CD4-positive, alpha-beta T cell treated with Interleukin-6 for 4 hours (primary cell): ENCODE data around the gene MDK.
A peak's percentile ranks its signal among the peaks of the same experiment; 100 is the strongest.

Experiments
- DNase-seq: peaks from one replicate; pipeline ENCODE4 v3.0.0-alpha.2; 2020; ENCODE audit warnings: mixed read lengths

Gene MDK

DNA sequence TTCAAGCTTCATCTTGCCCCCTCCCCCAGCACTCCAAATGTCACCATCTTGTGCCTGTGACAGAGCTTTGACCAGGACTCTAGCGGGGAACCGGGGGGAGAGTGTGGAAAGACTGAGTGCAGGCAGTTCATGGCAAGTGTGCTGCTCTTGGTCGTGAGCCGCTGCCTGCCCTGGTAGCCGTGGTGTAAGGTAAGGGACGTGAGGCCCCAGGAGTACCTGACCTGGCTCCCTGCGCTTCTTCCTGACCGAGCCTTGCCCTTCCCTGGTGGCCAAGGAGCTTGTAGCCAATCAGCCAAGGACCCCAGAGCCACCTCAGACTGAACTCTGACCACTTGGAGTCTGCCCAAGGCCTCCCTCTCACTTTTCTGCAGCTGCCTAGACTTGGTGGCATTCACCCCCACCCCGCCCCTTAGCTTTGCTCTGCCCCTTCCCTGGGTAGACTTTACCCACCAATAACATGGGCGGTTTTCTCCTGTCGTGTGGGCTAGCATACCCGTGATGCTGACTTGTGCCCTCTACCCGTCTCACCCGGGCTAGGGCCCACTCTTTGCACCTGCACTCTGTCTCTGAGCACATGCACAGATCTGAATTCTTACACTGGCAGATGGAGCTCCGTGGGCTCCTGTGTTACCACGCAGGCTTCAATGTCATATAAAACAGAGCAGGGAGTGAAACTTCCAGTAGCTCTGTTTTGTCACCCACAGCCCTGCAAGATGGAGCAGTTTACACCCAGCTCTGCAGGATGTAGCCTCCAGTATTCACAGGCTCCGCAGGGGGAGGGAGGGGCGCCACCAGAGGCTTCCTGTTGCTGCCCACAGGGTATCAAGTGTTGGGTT, 32.7 kb upstream of the MDK start:
- DNase-seq: peak; percentile 83

DNA sequence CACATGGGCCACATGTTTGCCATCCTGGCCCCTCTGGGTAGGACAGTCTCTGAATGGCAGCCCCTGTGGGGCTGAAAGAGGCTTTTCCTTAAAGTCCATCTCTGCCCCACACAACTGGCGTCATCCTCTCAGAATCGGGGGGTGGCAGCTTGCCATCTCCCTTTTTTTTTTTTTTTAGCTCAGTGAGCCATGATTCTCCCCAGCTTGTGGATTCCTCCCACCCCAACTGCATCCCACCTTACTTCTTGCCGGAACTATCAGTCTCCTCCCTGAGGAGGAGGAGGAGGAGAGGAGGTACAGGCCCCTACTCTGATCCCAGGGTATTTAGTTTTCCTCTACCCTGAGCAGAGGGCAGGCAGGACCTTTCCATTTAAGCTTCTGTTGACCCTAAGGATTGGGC, 30.8 kb upstream of the MDK start:
- no peak for DNase-seq

- DNase-seq: no peak
These were observed 30.3 kb upstream of the MDK start for GRCh38 chr11:46351148-46351547.

GRCh38 chr11:46351606-46352005, 29.9 kb upstream of the MDK start:
- no peak for DNase-seq

DNA sequence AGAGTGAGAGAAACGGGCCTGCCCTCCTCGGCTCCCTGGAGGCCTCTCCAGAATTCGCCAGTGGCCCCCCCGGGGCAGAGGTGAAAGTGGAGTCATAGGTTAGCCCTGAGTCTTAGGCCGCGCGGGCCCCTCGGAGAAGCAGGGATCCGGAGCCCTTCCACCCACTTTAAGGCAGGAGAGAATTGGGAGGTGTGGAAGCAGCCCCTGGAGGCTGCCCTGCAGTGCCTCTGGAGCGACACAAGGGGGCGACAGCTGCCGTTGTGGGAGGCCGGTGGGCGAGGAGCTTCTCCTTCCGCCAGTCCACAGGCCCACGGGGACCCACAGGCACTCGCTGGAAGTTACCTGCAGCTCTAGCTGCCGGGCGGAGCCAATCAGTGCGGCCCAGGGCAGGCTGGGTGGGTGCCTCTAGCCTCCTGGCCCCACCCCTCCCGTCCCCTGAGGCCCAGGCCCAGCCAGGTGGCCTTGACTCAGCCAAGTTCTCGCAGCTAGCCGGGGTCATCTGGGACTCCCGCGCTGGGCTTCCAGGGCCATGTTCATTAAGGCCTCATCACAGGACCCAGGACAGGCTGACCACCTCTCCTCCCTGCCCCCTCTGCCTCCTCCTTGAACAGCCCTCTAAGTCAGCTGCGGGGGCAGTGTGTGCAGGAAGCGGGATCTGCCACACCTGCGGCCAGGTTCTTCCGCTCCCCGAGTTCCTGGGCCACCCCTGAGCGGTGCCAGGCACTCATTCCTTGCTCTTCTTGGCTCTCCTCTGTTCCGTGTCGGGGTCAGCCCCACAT, 29.2 kb upstream of the MDK start:
- peak; percentile 79 for DNase-seq

DNA sequence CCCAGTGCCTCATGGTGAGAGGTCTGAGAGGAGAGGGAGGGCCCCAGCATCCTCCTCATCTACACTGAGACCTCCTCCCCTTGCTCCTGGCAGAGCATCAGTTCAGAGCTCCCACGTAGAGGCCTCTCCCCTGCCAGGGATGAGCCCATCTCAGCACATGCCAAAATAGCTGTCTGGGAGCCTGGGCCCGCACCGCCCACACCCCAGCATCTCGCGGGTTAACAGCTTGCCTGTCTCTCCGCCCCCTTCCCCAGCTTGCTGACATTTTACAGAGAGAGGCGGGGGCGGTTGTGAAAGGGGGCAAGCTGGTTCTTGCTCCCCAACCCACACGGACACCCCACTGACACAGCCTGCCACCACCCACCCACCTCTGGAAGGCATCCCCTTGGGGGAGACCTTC, 27.8 kb upstream of the MDK start:
- DNase-seq: peak; percentile 52

DNA sequence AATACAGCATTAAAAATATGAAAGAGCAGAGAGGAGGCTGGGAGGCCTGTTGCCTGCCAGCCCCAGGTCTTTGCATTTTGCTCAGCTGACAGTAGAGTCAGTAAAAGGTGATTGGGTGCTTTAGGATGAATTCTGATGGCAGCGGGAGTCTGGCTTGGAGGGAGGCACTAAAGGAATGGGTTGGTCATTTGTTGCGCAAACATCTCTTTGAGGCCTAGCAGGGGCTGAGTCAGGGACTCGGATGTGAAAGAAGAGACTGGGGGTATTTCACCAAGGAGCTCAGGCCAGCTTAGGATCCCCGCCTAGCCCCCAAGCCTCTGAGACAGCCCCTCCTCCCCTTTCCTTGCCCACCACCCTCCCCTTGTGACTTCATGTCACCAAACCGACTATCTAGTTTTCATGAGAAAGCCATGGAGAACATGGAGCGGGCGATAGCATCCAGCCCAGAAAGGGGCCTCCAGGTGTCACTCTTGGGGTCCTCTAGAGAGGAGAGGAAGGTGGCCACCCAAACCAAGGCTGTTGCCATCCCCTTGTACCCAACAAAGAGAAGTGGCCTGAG, 24.5 kb upstream of the MDK start:
- DNase-seq: no peak

DNA sequence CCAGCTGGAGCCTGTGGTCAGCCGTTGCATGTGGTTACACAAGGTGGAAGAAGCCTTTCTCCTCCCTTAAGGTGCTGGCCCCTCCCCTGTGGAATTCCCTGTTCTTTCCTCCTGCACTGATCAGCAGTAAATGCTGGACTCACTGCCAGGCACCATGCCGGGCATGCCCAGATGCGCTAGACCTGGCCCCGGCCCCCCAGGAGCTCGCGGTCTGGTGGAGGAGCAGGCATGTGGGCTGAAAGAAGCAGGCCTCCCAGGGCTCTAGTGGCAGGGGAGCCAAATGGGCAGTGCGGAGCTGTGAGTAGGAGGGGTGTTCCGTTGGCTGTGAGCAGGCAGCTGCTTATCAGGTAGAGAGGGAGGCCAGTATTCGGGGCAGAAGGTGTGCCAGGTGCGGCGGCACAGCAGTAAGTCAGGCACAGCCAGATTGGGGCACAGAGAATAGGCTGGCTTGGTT, 24.0 kb upstream of the MDK start:
- DNase-seq: no peak

DNA sequence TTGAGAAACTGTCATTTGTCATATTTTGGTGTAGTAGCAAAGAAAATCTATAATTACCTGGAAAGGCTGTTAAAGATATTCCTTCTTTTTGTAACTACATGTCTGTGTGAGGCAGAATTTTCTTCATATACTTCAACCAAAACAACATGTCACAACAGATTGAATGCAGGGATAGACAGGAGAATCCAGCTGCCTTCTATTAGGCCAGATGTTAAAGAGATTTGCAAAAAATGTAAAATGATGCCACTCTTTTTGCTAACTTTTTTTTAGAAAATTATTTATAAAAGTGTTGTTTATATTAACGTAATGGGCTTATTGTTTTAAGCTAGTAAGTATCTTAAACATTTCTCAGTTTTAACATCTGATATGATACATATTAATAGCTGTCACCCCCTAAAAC, 21.5 kb upstream of the MDK start:
- no peak for DNase-seq

- DNase-seq: no peak
These were observed 20.6 kb upstream of the MDK start for GRCh38 chr11:46360878-46361277.

DNA sequence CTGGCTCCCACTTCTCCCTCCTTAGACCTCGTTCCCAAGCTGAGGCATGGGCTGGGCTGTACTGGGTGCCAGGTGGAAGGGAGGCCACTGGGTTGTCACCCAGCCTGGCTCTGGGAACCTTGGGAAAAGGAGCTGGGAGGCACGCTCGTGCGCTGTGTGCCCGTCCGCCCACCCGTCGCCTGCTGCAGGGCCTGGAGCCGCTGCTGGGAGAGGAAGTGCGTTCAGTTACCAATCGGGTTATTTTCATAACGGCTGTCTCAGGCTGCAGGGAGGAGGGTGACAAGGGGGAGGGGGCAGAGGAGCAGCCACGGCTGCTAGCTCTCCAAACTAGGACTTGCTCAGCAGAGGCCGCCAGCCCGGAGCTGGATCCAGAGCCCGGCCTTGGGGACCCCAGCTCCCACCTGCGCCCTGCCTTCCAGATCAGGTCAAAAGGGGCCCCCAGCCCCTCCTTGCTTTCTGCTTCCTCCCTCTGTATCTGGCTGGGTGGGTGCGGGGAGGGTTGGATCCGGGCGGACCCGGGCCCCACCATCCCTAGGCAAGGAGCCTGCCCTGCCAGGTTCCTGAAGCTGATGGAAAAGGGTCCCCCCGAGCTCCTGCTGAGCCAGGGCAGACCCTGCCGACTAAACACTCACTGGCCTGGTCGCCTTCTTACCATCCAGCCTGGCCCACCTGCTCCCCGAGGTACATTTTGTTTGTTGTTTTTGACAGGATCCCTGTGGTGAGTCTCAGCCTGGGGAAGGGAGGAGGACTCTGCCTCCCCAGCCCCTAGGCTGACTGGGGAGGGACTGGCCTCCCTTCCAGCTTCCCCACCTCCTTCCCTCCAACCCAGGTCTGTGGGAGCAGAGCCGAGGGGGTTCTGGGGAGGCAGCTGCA, 19.9 kb upstream of the MDK start:
- peak; percentile 80 for DNase-seq

DNA sequence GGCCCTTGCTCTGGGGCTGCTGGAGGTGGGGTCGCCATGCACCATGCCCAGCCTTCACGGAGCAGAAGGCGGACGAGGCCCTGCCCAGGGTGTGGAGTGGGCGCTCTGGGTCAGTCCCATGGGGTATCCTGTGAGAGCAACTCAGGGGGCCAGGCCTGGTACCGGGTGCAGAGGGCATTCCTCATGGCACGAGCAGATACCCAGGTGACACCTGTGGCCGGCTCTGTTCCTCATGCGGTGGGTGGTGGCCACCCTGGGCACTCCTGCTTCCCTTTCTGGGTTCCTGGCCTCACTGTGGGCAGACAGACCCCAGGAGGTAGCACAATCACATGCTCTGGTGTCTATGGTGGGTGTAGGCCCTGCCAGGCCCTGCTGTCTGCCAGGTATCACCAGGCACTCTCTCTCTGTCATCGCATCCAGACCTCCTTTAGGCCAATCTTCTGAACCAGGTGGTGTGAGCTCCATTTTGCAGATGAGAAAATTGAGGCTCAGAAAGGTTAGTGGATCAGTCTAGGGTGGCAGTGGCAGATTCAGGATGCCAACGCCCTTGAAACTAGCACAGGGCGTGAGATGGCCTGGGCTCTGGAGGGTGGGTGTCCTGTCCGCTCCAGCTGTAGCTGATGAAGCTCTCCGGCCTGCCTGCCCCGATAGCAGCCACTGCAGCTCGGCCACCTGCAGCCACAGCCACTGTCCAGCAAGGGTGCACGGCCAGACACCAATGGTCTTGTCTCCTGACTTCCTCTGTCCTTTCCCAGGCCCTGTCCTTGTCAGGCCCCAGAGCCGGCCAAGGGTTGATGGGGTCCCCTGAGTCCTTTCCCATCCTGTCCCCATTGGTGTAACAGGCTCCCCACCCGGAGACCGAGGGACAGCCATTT, 19.1 kb upstream of the MDK start:
- DNase-seq: no peak

DNA sequence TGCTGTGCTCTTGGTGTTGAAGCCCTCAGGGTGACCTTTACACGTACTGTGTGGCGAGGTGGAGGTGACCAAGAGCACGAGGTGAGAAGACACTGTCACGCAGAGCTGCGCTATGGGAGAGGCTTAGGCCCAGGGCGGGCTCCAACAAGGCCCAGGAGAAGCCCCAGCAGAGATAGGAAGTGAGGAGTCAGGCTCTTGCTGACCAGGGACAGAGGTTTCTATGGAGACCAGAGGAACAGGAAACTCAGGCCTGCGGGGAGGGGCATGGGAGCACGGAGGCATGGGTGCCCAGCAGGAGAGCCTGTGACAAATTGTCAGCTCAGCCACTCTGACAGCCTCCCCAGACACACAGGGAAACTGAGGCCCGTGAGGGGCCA, 18.4 kb upstream of the MDK start:
- DNase-seq: no peak

- DNase-seq: no peak
These were observed 17.9 kb upstream of the MDK start for GRCh38 chr11:46363455-46364005.

DNA sequence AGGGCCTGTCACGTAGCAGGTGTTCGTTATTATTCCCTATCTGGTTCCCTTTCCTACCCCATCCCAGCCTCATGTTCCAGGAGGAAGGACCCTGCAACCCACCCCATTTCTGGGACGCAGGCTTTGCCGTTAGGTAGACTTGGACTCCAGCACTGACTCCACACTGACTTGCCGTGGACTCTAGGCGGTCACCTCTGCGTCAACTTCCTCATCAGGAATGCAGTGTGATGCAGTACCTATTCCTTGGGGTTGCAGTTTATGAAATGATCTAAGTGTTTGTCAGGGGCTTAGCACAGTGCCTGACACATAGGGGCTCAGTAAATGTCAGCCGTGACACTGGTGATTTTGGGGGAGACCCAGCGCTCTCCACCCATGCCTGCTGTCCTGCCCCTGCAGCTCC, 17.4 kb upstream of the MDK start:
- DNase-seq: no peak

GRCh38 chr11:46364791-46365190, 16.7 kb upstream of the MDK start:
- DNase-seq: no peak

GRCh38 chr11:46366260-46366659, 15.2 kb upstream of the MDK start:
- DNase-seq: no peak

- no peak for DNase-seq
These were observed 14.8 kb upstream of the MDK start for GRCh38 chr11:46366661-46367161.

- DNase-seq: peak; percentile 86
These were observed 14.1 kb upstream of the MDK start for GRCh38 chr11:46367244-46367915.

- no peak for DNase-seq
These were observed 13.6 kb upstream of the MDK start for GRCh38 chr11:46367916-46368267.
